Hematopoietic multipotent progenitor cell treated with erythropoietin and hydrocortisone succinate and interleukin-3 and kit ligand, for 8 days (in vitro differentiated cells): ENCODE data around the gene IGHMBP2.
"Not testable (repeated sequence)": the region's sequence is repeated elsewhere in the genome, so short reads cannot be mapped to it uniquely, and the experiment has no call there.

Source experiments
- DNase-seq: peaks from one replicate; pipeline ENCODE4 v3.0.0-alpha.2; 2015

Gene IGHMBP2

GRCh38 chr11:68965901-68966853, 62.5 kb downstream of the IGHMBP2 start:
- DNase-seq = no peak

GRCh38 chr11:68966894-68967780, 63.4 kb downstream of the IGHMBP2 start:
- DNase-seq = no peak

GRCh38 chr11:68968306-68969250, 64.9 kb downstream of the IGHMBP2 start:
- no peak for DNase-seq

- DNase-seq = no peak
Observed at GRCh38 chr11:68969386-68969785, 65.7 kb downstream of the IGHMBP2 start.

GRCh38 chr11:68970921-68971636, 67.4 kb downstream of the IGHMBP2 start:
- DNase-seq = no peak

GRCh38 chr11:68973219-68973618, 69.5 kb downstream of the IGHMBP2 start:
- DNase-seq = no peak

- not testable (repeated sequence) for DNase-seq
Observed at GRCh38 chr11:68973706-68974105, 70.0 kb downstream of the IGHMBP2 start.

GRCh38 chr11:68974421-68975194, 70.9 kb downstream of the IGHMBP2 start:
- DNase-seq = peak; percentile 54

GRCh38 chr11:68976095-68976494, 72.4 kb downstream of the IGHMBP2 start:
- DNase-seq = no peak

GRCh38 chr11:68976563-68976962, 72.9 kb downstream of the IGHMBP2 start:
- no peak for DNase-seq

- DNase-seq = no peak
Observed at GRCh38 chr11:68977781-68978625, 74.3 kb downstream of the IGHMBP2 start.

- no peak for DNase-seq
Observed at GRCh38 chr11:68978626-68978930, 74.9 kb downstream of the IGHMBP2 start.

- DNase-seq = no peak
Observed at GRCh38 chr11:68978931-68979594, 75.4 kb downstream of the IGHMBP2 start.

- DNase-seq = no peak
Observed at GRCh38 chr11:68979931-68980775, 76.5 kb downstream of the IGHMBP2 start.

GRCh38 chr11:68980776-68981065, 77.0 kb downstream of the IGHMBP2 start, which contains the start of gene MRGPRD:
MRGPRD (minus strand) TSS chr11:68980986; CDS start chr11:68980986, 0 bp downstream.
- DNase-seq = no peak

GRCh38 chr11:68982134-68982533, 78.4 kb downstream of the IGHMBP2 start:
- DNase-seq = no peak

- peak; percentile 77 for DNase-seq
Observed at GRCh38 chr11:68983801-68984200, 80.1 kb downstream of the IGHMBP2 start.

GRCh38 chr11:68987211-68987610, 83.5 kb downstream of the IGHMBP2 start:
- no peak for DNase-seq

- no peak for DNase-seq
Observed at GRCh38 chr11:68988491-68988890, 84.8 kb downstream of the IGHMBP2 start.
